HG03103 (cell line): ENCODE data around the gene LRBA.

Source experiments
- ATAC-seq: cut with Tn5 transposase; IDR thresholded peaks from one replicate; pipeline ENCODE4 v1.9.1; 2021; ENCODE audit warnings: low read depth; ENCODE audit not compliant: unreplicated experiment

LRBA gene

DNA sequence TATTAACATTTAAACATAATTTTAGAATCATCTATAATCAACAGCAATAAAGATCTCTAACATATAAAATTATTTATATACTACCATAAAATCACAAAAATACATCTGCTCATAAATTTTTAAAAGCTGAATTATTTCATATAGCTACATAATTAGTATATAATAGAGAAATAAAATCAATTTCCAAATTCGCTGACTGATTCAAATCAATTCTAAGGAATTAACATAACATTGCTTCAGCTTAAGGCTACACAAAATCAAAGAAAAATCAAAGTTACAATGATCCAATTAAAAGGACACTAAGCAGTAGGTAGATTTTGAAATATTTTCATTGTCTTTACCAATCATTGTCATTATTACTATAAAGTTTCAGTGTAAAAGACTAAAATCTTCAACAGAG lies 194.7 kb downstream of the LRBA start:
- ATAC-seq: no peak

DNA sequence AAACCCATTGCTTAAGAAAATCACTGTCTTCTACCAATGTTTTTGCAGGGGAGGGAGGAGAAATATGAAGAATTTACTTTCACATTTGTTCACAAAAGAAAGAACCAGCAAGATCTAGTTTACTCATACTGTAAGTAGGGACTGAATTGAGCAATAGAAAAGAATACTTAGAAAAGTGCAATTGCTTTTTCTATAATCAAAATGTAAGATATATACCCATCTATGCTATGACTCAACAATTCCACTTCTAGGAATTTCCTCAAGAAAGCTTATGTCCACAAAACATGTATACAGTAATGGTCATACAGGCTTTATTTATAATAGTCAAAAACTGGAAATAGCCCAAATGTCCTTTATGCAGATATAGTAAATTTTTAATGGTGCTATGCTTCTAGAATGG lies 196.4 kb downstream of the LRBA start:
- ATAC-seq: no peak

DNA sequence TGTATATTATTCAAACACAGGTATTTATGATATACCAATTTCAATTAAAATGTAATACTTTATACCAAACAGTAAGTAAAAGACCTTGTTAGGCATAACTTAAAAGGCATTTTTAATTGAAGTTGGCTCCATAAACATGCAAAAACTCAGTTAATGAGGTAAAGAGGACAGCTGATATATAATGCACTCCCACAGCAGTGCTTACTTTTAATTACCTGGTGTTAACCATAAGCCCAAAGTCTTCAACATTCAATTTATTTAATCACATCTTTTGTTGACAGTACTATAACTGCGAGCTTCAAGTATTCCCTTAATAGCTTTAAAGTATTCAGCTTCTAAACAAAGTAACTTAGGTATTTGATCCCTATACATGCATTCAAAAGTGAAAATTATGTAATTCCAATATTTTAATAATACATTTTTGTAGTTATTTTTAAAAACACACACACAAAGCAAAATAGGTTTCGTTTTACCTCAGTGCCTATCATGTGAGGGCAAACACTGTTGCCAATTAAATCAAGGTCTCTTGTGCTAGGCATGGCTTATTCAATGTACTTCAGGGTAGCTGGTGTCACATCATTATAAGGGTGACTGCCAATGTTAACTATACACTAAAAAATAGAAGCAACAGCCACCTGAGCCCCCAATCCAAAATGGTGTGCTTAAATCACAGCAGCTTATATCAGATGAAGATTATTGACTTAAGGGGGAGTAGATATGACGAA lies 197.1 kb downstream of the LRBA start:
- no peak for ATAC-seq

DNA sequence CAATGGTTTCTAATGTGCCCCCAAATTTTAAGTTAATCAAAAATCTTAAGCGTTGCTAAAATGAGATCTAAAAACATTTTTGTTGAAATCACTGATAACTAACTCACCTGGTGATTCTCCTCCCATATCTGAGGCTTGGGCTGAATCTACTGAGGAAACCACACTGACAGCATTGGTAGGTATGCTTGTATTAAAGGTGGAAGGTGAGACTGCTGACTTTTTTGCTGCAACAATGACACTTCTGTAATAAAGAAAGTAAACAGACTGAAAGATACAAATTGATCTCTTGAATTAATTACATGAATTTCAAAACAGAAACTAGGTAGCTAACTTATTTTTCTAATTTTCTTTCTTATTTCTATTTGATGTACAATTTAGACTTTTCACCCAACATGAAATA lies 198.1 kb downstream of the LRBA start:
- no peak for ATAC-seq

DNA sequence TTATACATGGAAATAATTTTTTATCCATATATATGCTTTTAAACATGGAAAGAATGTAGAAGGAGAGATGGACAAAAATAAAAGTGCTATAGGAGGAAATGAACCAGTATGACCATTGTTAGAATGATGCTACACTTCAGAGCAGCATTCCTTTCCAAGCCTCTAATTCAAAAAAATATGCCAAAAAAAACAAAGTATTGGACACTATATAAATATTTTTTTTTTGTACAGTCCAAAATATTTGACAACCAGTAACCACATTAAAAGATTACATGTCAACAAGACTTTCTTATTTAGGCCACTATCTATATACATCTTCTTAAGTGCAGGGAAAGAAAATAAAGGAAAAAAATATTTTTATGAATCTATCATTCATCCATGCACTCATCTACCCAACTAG lies 198.6 kb downstream of the LRBA start:
- ATAC-seq: no peak

DNA sequence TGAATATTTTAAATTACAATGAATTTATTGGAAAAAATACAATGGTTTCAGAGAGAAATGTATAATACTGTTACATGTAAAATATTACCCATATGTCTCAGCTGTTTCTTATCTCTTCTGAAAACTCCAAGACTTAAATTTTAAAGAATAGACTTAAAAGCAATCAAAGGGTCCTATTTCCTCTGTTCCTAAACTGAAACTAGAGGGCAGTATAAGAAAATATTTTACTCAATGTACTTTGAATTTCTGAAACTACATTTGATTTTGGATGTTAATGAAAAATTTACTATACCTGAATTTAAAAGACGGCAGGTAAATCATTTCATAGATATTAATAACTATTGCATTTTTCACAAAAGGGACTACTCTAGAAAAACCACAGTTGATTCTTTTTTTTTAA lies 200.2 kb downstream of the LRBA start:
- no peak for ATAC-seq

DNA sequence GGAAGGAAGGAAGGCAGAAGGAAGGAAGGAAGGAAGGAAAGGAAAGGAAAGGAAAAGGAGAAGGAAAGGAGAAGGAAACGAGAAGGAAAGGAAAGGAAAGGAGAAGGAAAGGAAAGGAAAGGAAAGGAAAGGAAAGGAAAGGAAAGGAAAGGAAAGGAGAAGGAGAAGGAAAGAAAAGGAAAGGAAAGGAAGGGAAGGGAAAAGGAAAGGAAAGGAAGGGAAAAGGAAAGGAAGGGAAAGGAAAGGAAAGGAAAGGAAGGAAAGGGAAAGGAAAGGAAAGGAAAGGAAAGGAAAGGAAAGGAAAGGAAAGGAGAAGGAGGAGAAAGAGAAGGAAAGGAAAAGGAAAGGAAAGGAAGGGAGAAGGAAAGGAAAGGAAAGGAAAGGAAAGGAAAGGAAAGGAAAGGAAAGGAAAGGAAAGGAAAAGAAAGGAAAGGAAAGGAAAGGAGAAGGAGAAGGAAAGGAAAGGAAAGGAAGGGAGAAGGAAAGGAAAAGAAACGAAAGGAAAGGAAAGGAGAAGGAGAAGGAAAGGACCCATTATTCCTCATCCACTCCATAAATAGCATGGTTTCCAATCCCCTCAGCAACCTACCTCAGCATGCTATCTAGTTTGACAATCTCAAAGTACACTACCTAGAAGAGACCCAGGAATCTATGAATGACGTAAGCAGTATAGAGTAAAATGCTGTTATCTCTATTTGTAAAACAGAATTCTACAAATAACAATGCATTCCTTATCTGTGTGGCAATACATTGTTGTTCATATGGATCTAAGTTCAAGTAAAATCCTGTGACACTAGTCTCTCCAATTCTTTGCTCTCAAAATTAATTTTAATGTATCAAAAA lies 209.7 kb downstream of the LRBA start:
- no peak for ATAC-seq

DNA sequence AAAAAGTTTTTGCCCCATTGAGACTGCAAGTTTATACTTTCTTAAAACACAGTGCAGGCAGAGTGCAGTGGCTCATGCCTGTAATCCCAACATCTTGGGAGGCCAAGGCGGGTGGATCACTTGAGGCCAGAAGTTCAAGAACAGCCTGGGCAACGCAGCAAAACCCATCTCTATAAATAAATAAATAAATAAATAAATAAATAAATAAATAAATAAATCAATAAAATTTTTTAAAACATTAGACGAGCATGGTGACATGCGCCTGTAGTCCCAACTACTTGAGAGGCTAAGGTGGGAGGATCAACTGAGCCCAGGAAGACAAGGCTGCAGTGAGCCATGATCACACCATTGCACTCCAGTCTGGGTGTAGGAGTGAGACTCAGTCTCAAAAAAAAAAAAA lies 213.3 kb downstream of the LRBA start:
- ATAC-seq: no peak

DNA sequence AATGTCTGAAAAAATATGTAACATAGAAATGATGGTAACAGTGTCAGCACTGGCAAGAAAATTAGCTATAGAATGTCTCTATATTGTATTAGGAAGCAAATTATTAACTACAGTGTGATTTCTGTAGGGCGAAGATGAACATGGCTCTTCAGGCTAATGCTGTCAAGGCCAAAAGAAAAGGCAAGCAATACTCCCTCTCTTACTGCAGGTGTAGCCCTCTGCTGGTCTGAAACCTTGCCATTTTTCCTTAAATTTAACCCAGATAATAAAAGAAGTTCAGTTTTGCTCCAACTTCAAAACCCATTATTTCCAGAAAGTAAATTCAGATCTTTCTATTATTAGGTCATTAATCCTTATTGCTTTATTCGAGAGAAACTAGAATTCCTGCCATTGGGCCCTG lies 215.9 kb downstream of the LRBA start:
- no peak for ATAC-seq

DNA sequence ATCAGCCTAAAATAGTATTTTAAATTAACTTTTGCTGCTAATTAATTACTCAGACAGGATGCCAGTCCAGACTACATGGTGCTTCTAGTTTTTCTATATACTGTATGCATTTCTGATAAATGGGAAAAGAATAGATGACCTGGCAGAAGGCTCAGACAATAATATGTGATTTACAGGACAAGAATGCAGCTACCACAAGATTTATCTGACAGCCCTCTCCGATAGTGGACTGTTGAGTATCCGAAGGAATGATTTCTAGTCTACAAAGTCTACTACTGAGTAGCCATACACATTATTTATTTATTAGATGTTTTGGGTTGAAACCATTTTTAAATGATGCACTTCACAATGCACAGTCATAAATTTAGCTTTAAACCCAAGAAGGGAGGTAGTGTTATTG lies 220.4 kb downstream of the LRBA start:
- ATAC-seq: no peak

DNA sequence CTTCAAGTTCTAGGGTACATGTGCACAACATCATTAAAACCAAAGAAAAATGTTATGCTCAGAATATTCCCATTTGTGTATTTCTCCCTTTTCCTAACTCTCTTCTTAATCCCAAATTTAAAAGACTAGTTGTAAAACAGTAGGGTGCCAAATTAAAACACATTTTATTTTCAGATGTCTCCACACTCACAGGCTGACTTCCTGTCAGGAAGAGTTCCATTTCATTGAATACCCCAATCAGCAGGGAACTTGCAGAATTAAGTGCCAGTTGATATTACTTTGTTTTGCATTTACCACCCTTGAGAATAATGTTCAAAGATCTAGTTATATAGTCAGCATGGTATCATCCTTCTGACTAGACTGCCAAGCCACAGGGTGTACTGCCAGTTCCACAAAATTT lies 225.2 kb downstream of the LRBA start:
- ATAC-seq: no peak

DNA sequence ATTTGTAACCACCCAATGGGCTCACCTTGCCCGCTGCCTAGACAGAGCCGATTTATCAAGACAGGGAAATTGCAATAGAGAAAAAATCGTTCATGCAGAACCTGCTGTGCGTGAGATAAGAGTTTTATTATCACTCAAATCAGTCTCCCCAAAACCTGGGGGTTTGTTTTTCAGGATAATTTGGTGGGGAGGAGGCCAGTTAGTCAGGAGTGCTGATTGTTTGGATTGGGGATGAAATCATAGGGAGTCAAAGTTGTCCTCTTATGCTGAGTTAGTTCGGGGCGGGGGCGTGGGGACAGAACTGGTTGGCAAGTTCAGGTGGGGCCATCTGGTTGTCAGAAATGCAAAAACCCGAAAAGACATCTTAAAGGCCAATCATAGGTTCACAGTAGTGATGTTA lies 230.1 kb downstream of the LRBA start:
- ATAC-seq: no peak

DNA sequence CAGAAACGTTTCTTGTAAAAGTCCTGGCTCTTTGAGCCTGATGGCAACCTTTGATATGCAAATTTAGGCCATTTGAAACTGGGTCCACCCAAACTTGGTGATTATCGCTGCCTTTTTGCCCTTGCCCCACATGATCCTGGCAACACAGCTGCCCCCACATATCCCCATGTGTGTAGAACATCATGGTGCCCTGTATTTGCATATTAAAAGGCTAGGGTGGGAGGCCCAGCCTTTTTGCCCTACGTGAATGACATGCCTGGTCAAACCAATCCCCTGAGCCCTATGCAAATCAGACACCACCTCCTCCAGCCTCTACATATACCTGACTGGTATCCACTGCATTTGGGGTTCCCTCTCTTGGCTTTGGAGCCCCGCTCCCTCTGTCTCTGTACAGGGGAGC lies 230.8 kb downstream of the LRBA start:
- ATAC-seq: no peak

DNA sequence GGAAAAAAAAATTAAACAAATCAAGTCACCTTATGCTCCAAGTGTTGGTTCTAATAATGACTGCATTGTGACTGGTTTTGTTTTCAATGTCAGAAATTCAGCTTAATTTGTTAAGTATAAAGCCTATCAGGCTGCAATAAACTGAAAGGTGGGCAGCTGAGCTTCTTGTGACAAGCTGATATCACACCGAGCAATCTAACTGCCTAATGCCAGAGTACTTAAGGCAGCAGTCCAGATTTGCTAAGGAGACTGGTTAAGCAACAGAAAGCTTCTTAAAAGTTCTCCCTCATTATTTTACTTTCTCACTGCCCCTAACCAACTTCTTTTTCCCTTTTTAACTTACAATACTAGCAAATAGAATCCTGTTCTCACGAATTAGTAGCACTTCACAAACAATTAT lies 232.2 kb downstream of the LRBA start:
- ATAC-seq: no peak

DNA sequence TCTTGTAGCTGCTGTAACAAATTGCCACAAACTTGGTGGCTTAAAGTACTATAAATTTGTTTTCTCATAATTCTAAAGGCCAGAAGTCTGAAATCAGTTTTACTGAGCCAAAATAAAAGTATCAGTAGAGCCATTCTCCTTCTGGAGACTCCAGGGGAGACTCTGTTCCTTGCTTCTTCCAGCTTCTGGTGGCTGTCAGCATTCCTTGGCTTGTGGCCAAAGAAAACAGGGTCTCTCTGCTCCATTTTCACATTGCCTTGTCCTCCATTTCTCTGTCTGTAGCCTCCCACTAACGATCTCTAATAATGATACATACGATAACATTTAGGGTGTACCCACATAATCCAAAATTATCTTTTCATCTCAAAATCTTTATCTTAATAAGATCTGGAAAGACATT lies 232.8 kb downstream of the LRBA start:
- ATAC-seq: no peak

DNA sequence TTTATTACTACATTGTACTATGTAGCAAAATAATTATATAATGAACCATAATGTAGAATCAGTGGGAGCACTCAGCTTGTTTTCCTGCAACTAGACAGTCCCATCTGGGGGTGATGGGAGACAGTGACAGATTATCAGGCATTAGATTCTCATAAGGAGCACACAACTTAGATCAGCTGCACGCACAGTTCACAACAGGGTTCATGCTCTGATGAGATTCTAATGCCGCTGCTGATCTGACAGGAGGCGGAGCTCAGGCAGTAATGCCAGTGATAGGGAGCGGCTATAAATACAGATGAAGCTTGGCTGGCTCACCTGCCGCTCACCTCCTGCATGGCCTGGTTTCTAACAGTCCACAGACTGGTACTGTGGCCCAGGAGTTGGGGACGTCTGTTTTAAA lies 233.9 kb downstream of the LRBA start:
- no peak for ATAC-seq

DNA sequence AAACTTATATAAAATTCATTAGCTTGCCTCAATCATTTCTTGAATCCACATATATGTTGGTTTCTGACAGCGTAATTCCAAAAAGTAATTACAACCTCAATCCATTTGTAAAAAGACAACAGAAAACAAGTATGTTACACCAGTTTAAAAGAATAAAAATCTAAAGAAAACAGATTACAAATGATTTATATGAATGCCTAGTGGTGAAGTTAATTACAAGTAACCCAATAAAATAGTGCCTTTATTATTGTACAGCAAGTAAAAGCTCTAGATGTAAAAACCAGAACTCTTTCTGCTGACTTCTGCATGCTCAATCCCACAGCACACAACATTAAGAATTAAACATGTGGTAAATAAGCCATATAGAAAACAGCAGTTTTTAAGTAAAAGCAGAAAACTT lies 235.4 kb downstream of the LRBA start:
- no peak for ATAC-seq

DNA sequence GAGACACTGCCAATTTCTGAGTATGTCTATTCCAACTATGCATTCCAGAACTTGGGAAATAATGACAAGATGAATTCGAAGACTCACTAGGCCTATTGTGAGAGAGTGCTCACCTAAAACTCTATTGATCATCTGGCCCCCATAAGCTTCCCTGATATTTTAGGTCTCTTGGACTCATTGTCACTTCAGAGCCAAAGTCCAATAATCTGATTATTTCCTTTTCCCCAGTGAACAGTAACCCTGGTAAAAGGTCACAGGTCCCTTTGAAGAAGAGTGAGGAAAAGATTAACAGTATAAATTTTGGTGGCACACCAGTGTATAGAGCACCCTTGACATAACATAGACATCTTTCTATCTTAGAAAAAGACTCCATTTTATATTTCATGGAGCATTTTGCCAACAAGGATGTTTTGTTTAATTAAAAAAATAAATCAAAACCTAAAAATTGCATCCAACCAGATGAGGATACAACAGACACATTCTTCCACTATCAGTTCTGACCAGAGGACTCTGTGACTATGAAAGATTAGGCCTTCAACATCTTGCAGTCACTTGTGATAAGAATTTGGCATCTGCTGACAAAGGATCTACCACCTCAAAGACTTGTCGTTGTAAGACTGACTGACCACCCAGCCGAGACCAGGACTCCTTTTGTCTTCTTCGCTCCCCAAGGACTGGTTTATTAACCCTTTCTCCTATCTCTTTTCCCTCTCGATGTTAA lies 241.2 kb downstream of the LRBA start:
- no peak for ATAC-seq

DNA sequence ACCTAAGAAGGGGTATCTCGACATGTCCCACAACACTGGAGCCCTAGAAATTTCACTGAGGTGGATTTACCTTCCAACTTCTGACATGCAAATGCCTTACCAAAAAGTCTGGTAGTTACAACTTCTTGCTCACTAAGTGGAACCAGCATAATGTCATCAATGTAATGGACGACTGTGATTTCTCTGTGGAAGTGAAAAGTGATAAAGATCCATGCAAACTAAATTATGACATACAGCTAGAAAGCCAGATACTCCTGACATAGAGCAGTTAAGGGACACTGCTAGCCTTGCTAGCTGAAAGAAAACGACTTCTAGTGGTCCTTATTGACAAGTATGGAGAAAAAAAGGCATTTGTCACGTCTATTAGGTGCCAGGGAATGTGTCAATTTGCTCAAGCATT lies 242.1 kb downstream of the LRBA start:
- ATAC-seq: no peak

DNA sequence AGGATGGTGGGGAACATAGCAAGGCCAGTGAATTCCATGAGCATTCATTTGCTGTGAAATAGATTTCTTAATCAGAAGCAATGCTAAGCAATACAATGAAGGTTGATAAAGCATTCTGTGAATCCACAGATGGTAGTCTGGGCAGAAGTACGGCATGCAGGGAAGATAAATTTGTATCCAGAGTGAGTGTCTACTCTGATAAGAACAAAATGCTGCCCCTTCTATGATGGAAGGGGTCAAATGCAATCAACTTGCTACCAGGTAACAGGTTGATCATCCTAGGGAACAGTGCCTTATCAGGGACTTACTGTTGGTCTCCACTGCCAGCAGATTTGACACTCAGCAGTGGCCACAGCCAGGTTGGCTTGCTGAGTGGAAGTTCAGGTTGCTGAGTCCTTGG lies 243.7 kb downstream of the LRBA start:
- ATAC-seq: no peak

DNA sequence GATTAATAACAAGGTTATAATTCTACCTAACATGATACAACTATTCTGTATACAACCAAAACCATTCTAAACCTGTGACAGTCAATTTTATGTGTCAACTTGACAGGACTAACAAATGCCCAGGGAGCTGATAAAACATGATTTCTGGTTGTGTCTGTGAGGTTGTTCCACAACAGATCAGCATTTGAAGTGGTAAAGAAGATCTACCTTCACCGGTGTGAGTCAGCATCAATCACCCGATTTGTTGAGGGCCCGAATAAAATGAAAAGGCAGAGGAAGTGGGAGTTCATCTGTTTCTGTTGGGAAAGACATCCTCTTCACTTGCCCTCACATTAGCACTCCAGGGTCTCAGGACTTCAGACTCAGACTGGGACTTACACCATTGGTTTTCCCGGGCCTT lies 245.2 kb downstream of the LRBA start:
- ATAC-seq: no peak

DNA sequence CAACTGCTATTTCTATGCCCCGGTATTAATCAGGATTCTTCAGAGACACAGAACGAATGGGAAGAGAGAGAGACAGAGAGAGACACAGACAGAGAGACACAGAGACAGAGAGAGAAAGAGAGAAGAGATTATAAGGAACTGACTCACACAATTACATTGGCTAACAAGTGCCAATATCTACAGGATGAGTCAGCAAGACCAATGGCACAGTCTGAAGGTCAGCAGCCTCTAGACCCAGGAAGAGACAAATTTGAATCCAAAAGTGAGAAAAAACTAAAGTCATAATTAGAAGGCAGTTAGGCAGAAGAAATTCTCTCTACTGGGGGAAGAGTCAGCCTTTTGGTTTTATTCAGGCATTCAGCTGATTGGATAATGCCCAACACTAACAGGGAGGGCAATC lies 245.8 kb downstream of the LRBA start:
- ATAC-seq: no peak
